NB4 (cell line): Measurements from ENCODE around the gene NCK2.

Source experiments
- DNase-seq: peaks from one replicate; pipeline ENCODE4 v3.0.0; 2010; ENCODE audit warnings: low read depth
- H3K4me3 ChIP-seq: one replicate; pipeline ENCODE4 v1.5.1; 2011; ENCODE audit warnings: mild to moderate bottlenecking, low read depth, low read length, moderate library complexity
- MYC ChIP-seq: IDR thresholded peaks from 2 replicates; pipeline ENCODE4 v1.6.1; 2011; ENCODE audit warnings: low read depth, low read length
- POLR2A ChIP-seq: IDR thresholded peaks from 2 replicates; pipeline ENCODE4 v1.6.1; 2011; ENCODE audit warnings: mild to moderate bottlenecking; ENCODE audit not compliant: insufficient read length; ENCODE audit errors: extremely low read depth
- TF ChIP-seq, protein P1 (sequence below): IDR thresholded peaks from one replicate; pipeline ENCODE4 v1.5.1; 2012; ENCODE audit warnings: low read depth, low read length
- TF ChIP-seq, protein P2 (sequence below): IDR thresholded peaks from 2 replicates; pipeline ENCODE4 v1.6.1; 2011; ENCODE audit warnings: low read depth, low read length

The NCK2 gene

DNA sequence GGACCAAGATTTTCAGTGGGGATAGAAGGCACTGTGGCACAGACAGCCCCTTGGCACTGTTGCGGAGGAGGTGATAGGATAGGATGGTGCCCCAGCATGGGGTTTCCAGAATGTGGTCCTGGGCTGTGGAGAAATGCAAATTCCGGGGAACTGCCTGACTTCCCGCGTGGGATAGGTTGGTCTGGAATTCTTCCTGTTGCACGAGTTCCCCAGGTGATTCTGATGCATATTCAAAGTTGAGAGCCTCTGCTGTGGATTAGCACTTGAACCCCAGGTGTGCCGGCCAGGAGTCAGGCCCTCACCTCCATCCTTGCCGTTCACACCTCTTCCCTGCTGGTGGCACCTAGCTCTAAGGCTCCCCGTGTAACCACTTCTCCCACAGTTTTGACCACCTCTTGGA, 15.5 kb downstream of the NCK2 start:
- H3K4me3 ChIP-seq: no peak overlapping the region
- no peak for DNase-seq
- TF ChIP-seq, protein P1, sequence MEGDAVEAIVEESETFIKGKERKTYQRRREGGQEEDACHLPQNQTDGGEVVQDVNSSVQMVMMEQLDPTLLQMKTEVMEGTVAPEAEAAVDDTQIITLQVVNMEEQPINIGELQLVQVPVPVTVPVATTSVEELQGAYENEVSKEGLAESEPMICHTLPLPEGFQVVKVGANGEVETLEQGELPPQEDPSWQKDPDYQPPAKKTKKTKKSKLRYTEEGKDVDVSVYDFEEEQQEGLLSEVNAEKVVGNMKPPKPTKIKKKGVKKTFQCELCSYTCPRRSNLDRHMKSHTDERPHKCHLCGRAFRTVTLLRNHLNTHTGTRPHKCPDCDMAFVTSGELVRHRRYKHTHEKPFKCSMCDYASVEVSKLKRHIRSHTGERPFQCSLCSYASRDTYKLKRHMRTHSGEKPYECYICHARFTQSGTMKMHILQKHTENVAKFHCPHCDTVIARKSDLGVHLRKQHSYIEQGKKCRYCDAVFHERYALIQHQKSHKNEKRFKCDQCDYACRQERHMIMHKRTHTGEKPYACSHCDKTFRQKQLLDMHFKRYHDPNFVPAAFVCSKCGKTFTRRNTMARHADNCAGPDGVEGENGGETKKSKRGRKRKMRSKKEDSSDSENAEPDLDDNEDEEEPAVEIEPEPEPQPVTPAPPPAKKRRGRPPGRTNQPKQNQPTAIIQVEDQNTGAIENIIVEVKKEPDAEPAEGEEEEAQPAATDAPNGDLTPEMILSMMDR: no peak
- TF ChIP-seq MYC: no peak

DNA sequence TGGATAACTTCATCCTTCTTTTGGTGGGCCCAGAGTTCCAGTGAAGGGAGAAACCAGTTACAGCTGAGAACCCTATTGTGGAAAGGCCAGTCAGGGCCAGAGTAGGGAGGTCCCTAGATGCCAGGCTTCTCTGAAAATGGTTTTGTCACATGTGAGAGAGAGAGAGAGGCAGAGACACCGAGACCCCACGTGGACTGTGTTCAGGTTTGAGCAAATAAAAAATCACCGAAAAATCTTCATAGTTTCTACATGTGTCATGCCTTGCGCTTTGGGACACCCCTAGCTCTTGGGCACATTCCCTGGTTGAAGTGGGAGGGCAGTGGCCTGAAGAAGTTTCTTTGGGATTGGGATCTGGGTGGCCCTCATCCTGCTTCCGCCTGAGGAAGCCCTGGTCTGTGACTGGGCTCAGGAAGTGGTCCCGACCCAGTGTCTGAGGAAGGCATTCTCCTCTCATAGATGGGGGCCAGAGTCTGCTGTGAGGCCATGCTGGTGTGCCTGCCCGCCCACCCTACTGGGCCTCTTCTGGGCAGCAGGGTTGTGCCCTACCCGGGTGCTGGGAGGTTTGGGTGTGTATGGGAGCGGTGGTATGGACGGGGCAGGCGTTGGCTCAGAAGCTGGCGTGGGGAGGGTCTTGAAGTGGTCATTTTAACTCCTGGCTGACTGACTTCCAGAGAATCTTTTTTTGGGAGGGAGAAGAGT, 16.1 kb downstream of the NCK2 start:
- DNase-seq: no peak
- H3K4me3 ChIP-seq: no peak overlapping the region
- TF ChIP-seq MYC (no peak), POLR2A (no peak)
- TF ChIP-seq, protein P1: no peak
- TF ChIP-seq, protein P2, sequence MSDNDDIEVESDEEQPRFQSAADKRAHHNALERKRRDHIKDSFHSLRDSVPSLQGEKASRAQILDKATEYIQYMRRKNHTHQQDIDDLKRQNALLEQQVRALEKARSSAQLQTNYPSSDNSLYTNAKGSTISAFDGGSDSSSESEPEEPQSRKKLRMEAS: no peak

DNA sequence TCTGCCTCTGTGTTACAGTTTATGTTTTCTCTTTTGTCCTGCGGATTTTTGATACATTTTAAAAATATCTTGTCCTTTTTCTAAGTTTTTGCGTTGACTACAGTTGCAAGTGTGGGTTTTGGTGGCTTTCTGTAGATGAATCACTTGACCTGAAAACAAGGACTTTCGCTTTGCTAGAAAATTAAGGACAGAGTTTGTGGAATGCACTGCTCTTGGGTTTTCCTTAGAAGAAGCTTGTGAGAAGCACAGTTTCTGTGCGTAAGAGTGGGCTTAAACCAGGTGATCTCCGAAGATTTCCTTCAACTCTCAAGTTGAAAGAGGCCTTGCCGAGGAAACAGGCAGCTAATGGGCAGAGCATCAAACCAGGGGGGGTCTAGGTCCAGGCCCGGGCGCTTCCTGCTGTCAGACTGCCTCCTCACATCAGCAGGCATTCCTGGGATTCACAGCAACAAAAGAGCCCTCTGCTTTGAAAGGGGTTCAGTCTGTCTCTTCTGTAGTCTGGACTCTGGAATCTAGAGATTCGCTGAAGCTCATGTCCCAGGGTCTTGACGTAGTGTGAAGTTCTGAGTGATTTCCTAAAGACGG, 17.3 kb downstream of the NCK2 start:
- TF ChIP-seq, protein P2: no peak
- TF ChIP-seq MYC (no peak), POLR2A (no peak)
- TF ChIP-seq, protein P1: no peak
- no peak for DNase-seq
- no peak overlapping the region for H3K4me3 ChIP-seq

DNA sequence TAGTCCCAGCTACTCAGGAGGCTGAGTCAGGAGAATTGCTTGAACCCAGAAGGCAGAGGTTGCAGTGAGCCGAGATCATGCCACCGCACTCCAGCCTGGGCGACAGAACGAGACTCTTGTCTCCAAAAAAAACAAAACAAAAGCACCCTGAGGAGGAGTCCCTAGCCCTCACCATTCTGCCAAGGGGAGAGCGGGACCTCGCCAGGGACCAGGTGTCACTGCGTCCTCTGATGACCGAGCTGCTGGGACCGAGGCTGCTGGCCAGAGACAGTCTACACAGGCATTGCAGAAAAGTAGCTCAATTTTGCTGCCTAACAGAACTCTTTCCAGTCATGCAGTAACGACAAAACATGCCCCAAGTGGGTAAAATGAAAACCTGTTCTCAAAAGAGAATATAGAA, 18.4 kb downstream of the NCK2 start:
- no peak overlapping the region for H3K4me3 ChIP-seq
- TF ChIP-seq, protein P1: no peak
- TF ChIP-seq, protein P2: no peak
- TF ChIP-seq MYC (no peak), POLR2A (no peak)
- DNase-seq: no peak

DNA sequence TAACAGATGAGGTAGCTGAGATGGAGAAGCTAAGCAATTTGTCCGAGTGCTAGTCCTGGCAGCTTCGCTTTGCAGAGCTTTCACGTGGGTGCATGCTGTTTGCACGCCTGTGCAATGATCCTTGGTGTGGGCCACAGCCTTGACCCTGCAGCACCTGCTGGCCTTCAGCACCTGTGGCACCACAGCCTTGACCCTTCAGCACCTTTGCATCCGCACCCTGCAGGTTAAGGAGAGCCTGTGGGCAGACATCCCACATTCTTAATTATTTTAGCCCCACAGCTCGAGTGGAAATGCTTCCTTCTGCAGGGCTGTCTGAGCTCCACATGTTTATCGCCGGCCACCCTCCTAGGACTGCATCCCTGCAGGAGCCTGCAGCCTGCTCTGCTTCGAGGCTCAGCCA, 19.3 kb downstream of the NCK2 start:
- DNase-seq: no peak
- TF ChIP-seq, protein P1: no peak
- TF ChIP-seq, protein P2: no peak
- TF ChIP-seq MYC (no peak), POLR2A (no peak)
- H3K4me3 ChIP-seq: no peak overlapping the region
